ENCODE measurements around the gene PGA3. TPM values are rescaled to one million over a fixed set of nuclear protein-coding genes. Genes with fewer than 3 reads are reported as not detected.
"Not testable (repeated sequence)": the region's sequence is repeated elsewhere in the genome, so short reads cannot be mapped to it uniquely, and the experiment has no call there.

The PGA3 gene
- polyA plus RNA-seq, 2 donors = 1.9 to 27.7 TPM

GRCh38 chr11:61240288-61240687 lies 37.0 kb downstream of the PGA3 start:
- not testable (repeated sequence) for H3K9me3 ChIP-seq (ENCODE audit: control insufficient read depth in 2 of 2, insufficient read depth in 1 of 2, low read depth in 1 of 2, low read length in 1 of 2); H3K27ac ChIP-seq (ENCODE audit: low read depth in 2 of 2, low read length in 1 of 2); H3K27me3 ChIP-seq (ENCODE audit: control insufficient read depth in 1 of 2, insufficient read depth in 2 of 2, low read length in 2 of 2); H3K4me3 ChIP-seq (ENCODE audit: low read depth in 1 of 2, low read length in 2 of 2); H3K36me3 ChIP-seq (ENCODE audit: control insufficient read depth in 2 of 2, insufficient read depth in 2 of 2, low read length in 1 of 2); H3K4me1 ChIP-seq (ENCODE audit: control insufficient read depth in 2 of 2, insufficient read depth in 2 of 2, low read length in 1 of 2)
- WGBS, 2 donors = 74 to 78% methylated on average over 7 to 8 of the region's 8 CpGs

GRCh38 chr11:61240875-61241274 lies 37.6 kb downstream of the PGA3 start, which contains the start of gene PGA5:
TSS of gene PGA5 (plus strand) at chr11:61241175. CDS start at chr11:61241227, 52 bp downstream.
- no CpG with 5 or more reads among the region's 8 CpGs for WGBS, 2 donors

GRCh38 chr11:61241526-61241925 lies 38.2 kb downstream of the PGA3 start:
- not testable (repeated sequence) for H3K4me3 ChIP-seq (ENCODE audit: low read depth in 1 of 2, low read length in 2 of 2); H3K4me1 ChIP-seq (ENCODE audit: control insufficient read depth in 2 of 2, insufficient read depth in 2 of 2, low read length in 1 of 2); H3K36me3 ChIP-seq (ENCODE audit: control insufficient read depth in 2 of 2, insufficient read depth in 2 of 2, low read length in 1 of 2); H3K9me3 ChIP-seq (ENCODE audit: control insufficient read depth in 2 of 2, insufficient read depth in 1 of 2, low read depth in 1 of 2, low read length in 1 of 2); H3K27ac ChIP-seq (ENCODE audit: low read depth in 2 of 2, low read length in 1 of 2); H3K27me3 ChIP-seq (ENCODE audit: control insufficient read depth in 1 of 2, insufficient read depth in 2 of 2, low read length in 2 of 2)
- no CpG with 5 or more reads among the region's 5 CpGs for WGBS, 2 donors

More at GRCh38 chr11:61240875-61241274, 37.6 kb downstream of the PGA3 start, which contains the start of gene PGA5:
- H3K4me3 ChIP-seq (ENCODE audit: low read depth in 1 of 2, low read length in 2 of 2); H3K9me3 ChIP-seq (ENCODE audit: control insufficient read depth in 2 of 2, insufficient read depth in 1 of 2, low read depth in 1 of 2, low read length in 1 of 2); H3K4me1 ChIP-seq (ENCODE audit: control insufficient read depth in 2 of 2, insufficient read depth in 2 of 2, low read length in 1 of 2); H3K36me3 ChIP-seq (ENCODE audit: control insufficient read depth in 2 of 2, insufficient read depth in 2 of 2, low read length in 1 of 2); H3K27ac ChIP-seq (ENCODE audit: low read depth in 2 of 2, low read length in 1 of 2); H3K27me3 ChIP-seq (ENCODE audit: control insufficient read depth in 1 of 2, insufficient read depth in 2 of 2, low read length in 2 of 2): not testable (repeated sequence)

GRCh38 chr11:61245284-61245964 lies 42.1 kb downstream of the PGA3 start:
- no CpG with 5 or more reads among the region's 10 CpGs for WGBS, 2 donors
- not testable (repeated sequence) for H3K4me3 ChIP-seq (ENCODE audit: low read depth in 1 of 2, low read length in 2 of 2); H3K36me3 ChIP-seq (ENCODE audit: control insufficient read depth in 2 of 2, insufficient read depth in 2 of 2, low read length in 1 of 2); H3K27me3 ChIP-seq (ENCODE audit: control insufficient read depth in 1 of 2, insufficient read depth in 2 of 2, low read length in 2 of 2); H3K9me3 ChIP-seq (ENCODE audit: control insufficient read depth in 2 of 2, insufficient read depth in 1 of 2, low read depth in 1 of 2, low read length in 1 of 2); H3K27ac ChIP-seq (ENCODE audit: low read depth in 2 of 2, low read length in 1 of 2); H3K4me1 ChIP-seq (ENCODE audit: control insufficient read depth in 2 of 2, insufficient read depth in 2 of 2, low read length in 1 of 2)

GRCh38 chr11:61248071-61248470 lies 44.8 kb downstream of the PGA3 start:
- H3K4me1 ChIP-seq (ENCODE audit: control insufficient read depth in 2 of 2, insufficient read depth in 2 of 2, low read length in 1 of 2); H3K27me3 ChIP-seq (ENCODE audit: control insufficient read depth in 1 of 2, insufficient read depth in 2 of 2, low read length in 2 of 2); H3K27ac ChIP-seq (ENCODE audit: low read depth in 2 of 2, low read length in 1 of 2); H3K4me3 ChIP-seq (ENCODE audit: low read depth in 1 of 2, low read length in 2 of 2); H3K36me3 ChIP-seq (ENCODE audit: control insufficient read depth in 2 of 2, insufficient read depth in 2 of 2, low read length in 1 of 2); H3K9me3 ChIP-seq (ENCODE audit: control insufficient read depth in 2 of 2, insufficient read depth in 1 of 2, low read depth in 1 of 2, low read length in 1 of 2): not testable (repeated sequence)
- WGBS, 2 donors = 86 to 90% methylated on average over 9 of the region's 9 CpGs

GRCh38 chr11:61249201-61249600 lies 45.9 kb downstream of the PGA3 start:
- H3K27ac ChIP-seq (ENCODE audit: low read depth in 2 of 2, low read length in 1 of 2); H3K36me3 ChIP-seq (ENCODE audit: control insufficient read depth in 2 of 2, insufficient read depth in 2 of 2, low read length in 1 of 2); H3K9me3 ChIP-seq (ENCODE audit: control insufficient read depth in 2 of 2, insufficient read depth in 1 of 2, low read depth in 1 of 2, low read length in 1 of 2); H3K4me1 ChIP-seq (ENCODE audit: control insufficient read depth in 2 of 2, insufficient read depth in 2 of 2, low read length in 1 of 2); H3K4me3 ChIP-seq (ENCODE audit: low read depth in 1 of 2, low read length in 2 of 2); H3K27me3 ChIP-seq (ENCODE audit: control insufficient read depth in 1 of 2, insufficient read depth in 2 of 2, low read length in 2 of 2): not testable (repeated sequence)
- 58 to 70% methylated on average over 8 of the region's 8 CpGs for WGBS, 2 donors

- not testable (repeated sequence) for H3K9me3 ChIP-seq (ENCODE audit: control insufficient read depth in 2 of 2, insufficient read depth in 1 of 2, low read depth in 1 of 2, low read length in 1 of 2); H3K27me3 ChIP-seq (ENCODE audit: control insufficient read depth in 1 of 2, insufficient read depth in 2 of 2, low read length in 2 of 2); H3K27ac ChIP-seq (ENCODE audit: low read depth in 2 of 2, low read length in 1 of 2); H3K4me1 ChIP-seq (ENCODE audit: control insufficient read depth in 2 of 2, insufficient read depth in 2 of 2, low read length in 1 of 2); H3K36me3 ChIP-seq (ENCODE audit: control insufficient read depth in 2 of 2, insufficient read depth in 2 of 2, low read length in 1 of 2); H3K4me3 ChIP-seq (ENCODE audit: low read depth in 1 of 2, low read length in 2 of 2)
- WGBS, 2 donors = 67% methylated on average over 20 of the region's 20 CpGs
Measured at GRCh38 chr11:61250796-61251765, 47.8 kb downstream of the PGA3 start.

- H3K4me3 ChIP-seq (ENCODE audit: low read depth in 1 of 2, low read length in 2 of 2); H3K9me3 ChIP-seq (ENCODE audit: control insufficient read depth in 2 of 2, insufficient read depth in 1 of 2, low read depth in 1 of 2, low read length in 1 of 2); H3K36me3 ChIP-seq (ENCODE audit: control insufficient read depth in 2 of 2, insufficient read depth in 2 of 2, low read length in 1 of 2); H3K27ac ChIP-seq (ENCODE audit: low read depth in 2 of 2, low read length in 1 of 2); H3K27me3 ChIP-seq (ENCODE audit: control insufficient read depth in 1 of 2, insufficient read depth in 2 of 2, low read length in 2 of 2); H3K4me1 ChIP-seq (ENCODE audit: control insufficient read depth in 2 of 2, insufficient read depth in 2 of 2, low read length in 1 of 2): not testable (repeated sequence)
- 46 to 67% methylated on average over 1 of the region's 1 CpG for WGBS, 2 donors
Measured at GRCh38 chr11:61252332-61252731, 49.0 kb downstream of the PGA3 start.

GRCh38 chr11:61254403-61255025 lies 51.2 kb downstream of the PGA3 start:
- whole genome bisulfite sequencing, 2 donors = 54 to 55% methylated on average over 12 of the region's 12 CpGs
- Histone ChIP-seq H3K4me3 (ENCODE audit: low read depth in 1 of 2, low read length in 2 of 2) (no peak overlapping the region), H3K27me3 (ENCODE audit: control insufficient read depth in 1 of 2, insufficient read depth in 2 of 2, low read length in 2 of 2) (no peaks in the 10 kb centered on the region), H3K9me3 (ENCODE audit: control insufficient read depth in 2 of 2, insufficient read depth in 1 of 2, low read depth in 1 of 2, low read length in 1 of 2) (no peaks in the 10 kb centered on the region), H3K36me3 (ENCODE audit: control insufficient read depth in 2 of 2, insufficient read depth in 2 of 2, low read length in 1 of 2) (no peaks in the 10 kb centered on the region), H3K4me1 (ENCODE audit: control insufficient read depth in 2 of 2, insufficient read depth in 2 of 2, low read length in 1 of 2) (no peaks in the 10 kb centered on the region), H3K27ac (ENCODE audit: low read depth in 2 of 2, low read length in 1 of 2) (no peak overlapping the region)

All from esophagus (tissue), 2 donors.